NCI-H345 (cell line): ENCODE measurements around the gene KATNAL1.

Experiments used
- DNase-seq: peaks from one replicate; lab custom pipeline; 2025; lab: John Stamatoyannopoulos, UW

Gene KATNAL1

DNA sequence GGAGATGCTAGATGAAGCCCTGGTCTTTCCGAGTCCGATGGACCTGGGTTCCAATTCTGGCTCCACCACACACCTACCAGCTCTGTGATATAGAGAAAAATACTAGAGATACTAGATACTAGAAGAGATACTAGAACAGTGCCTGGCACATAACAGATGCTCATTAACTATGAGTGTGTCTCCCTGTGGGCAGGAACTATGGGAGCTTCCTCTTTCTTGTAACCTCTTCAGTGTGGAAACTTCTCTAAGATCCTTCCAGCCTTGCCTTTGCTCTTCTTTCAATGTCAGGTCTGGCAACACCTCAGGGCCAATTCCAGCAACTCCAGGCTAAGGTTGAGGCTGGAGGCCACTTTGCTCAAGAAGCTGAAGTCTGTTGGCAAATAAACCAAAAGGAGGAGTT, 143.9 kb downstream of the KATNAL1 start:
- DNase-seq = no peak

DNA sequence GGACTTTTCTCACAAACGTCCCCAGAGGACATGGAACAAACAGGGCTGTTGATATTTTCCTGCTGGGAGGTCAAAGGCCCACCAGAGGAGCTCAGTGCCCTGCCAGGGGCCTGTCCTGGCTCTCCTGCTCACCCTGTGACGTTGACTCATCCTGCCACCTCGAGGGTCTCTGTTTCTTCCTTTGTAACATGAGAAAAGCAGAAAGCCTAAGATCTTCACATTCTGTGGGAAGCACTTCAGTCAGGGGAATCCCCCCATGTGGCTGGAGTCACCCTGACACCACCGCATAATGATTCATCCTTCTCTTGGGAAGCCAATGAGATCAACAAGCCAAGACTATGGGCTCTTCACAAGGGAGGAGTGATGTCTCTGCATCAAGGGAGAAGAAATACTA, 147.9 kb downstream of the KATNAL1 start:
- no peak for DNase-seq

DNA sequence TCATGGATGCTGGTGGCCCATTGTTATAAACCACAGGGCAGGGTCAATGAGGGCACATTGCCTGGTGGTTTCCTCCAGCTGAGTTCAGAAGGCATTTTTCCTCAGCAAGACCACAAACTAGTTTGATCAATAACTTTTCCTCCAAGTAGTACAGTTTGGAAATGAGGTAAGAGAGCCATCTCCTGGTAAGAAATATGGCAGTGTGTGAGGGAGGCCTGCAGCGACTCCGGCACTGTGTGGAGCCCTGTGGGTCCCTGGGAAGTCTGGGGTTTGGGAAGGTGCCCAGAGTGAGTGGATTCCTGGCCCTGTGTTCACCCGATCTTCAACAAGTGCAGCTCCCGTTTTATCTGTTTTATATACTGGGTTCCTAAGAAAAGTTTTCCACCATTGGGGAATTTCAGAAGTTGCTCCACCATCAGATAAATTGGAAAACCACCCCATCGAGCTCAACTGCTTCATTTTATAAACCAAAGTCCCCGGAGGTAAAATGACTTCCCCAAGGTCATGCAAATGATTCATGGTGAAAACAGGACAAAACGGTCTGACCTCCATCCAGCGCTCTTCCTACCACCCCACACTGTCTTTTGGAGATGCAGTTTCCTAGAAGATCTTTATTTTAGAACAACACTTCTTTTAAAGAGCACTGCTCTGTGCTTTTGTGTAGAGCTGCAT, 148.4 kb downstream of the KATNAL1 start:
- no peak for DNase-seq

DNA sequence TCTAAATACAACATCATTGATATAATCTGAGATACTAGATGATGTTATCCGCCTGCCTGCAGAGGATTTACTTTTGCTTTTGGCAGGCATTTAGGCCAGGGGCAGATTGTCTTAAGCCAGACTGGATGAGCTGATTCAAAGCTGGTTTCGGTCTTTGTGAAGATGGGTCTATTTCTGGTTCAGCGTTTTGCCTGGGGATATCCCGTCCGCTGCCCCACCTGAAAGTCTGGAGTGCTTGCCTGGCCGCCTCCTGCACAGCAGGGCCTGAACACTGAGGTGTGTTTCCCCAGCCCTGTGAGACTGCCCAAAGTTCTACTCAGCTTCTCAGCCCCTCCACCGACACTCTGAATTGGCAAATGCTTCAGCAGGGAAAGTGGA, 149.7 kb downstream of the KATNAL1 start:
- DNase-seq = no peak

DNA sequence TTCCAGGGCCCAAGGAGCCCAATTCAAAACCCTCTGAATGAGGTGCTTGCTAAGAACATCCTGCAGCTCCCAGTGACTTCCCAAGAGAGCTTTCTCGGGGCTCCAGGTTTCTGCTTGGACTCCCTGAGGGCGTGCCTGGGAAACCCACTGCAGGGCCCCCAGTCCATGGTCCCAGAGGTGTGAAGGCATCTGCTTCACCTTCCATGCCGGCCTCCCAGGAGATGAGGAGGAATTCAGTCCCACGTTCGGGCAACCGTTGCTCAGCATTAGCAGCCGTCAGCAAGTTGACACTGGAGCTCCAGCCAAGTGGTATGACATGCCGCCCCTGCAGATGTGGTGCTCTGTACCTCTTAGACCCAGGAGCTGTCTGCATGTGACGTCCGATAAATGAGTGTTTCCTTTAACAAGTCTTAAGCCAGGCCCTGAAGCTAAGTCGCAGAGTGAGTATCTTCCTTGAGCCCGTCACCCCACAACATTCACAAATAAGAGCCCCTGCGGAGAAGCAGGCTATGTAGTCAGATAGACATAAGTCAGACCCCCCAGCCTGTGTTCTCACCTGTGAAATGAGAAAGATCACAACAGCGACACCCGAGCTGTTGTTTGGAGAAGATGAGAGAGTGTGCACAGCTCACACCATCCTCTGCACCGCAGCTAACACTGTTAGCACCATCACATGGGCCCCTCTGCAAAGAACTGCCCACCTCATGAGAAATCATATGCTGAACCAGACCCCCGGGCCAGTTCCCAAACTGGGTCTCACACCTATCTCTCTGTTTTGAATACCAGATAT, 150.3 kb downstream of the KATNAL1 start:
- no peak for DNase-seq

DNA sequence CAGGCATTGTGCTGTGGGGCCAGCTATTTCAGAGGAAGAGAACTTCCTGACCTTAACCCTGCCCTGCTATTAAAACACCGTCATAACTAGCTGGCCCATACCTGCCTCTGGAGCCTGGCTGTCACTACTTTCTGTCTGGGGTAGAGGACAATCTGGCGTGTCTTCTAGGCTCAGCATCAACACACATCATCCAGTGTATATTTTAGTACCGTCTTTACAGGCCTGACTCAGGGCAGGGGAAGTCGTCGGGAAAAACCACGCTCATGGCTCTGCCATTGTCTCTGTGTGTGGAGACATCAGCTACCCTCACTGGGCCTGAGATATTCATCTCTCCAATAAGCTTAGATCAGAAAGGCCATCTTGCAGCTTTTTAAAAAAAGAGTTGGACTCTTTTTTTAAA, 151.1 kb downstream of the KATNAL1 start:
- DNase-seq = no peak

DNA sequence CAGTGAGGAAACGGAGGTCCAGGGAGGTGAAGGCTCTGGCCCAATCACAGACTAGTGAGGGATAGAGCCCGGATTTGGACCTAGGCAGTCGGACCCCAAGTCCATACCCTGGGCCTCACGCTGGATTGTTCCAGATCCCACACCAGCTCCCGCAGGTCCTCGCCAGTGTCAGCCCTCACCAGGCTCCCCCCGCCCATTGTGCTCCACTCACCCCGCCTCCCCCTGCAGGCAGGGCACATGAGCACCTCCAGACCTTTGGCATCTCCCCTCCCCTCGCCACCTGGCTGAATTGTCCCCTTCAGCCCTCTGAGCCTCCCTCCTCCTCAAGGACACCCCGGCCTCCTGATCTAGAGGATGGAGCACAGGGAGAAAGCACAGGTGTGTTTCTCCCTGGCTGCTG, 152.4 kb downstream of the KATNAL1 start:
- no peak for DNase-seq

DNA sequence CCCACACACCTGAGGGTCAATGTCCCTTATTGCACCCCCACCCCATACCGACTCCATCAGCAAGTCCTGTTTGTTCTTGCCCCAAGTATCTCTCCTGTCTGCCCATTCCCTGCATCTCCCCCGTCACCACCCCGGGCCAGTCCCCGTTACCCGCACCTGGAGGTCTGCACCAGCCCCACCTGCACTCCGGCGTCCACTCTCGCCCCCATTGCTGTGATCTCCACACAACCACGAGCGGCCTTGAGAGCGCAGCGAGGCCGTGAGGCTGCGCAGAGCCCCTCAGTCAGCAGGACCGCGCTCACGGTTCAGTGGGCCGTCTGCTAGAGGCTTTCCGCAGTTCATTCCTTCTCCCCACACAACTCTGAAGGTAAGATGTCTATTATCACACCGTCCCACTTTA, 152.8 kb downstream of the KATNAL1 start:
- DNase-seq = no peak

DNA sequence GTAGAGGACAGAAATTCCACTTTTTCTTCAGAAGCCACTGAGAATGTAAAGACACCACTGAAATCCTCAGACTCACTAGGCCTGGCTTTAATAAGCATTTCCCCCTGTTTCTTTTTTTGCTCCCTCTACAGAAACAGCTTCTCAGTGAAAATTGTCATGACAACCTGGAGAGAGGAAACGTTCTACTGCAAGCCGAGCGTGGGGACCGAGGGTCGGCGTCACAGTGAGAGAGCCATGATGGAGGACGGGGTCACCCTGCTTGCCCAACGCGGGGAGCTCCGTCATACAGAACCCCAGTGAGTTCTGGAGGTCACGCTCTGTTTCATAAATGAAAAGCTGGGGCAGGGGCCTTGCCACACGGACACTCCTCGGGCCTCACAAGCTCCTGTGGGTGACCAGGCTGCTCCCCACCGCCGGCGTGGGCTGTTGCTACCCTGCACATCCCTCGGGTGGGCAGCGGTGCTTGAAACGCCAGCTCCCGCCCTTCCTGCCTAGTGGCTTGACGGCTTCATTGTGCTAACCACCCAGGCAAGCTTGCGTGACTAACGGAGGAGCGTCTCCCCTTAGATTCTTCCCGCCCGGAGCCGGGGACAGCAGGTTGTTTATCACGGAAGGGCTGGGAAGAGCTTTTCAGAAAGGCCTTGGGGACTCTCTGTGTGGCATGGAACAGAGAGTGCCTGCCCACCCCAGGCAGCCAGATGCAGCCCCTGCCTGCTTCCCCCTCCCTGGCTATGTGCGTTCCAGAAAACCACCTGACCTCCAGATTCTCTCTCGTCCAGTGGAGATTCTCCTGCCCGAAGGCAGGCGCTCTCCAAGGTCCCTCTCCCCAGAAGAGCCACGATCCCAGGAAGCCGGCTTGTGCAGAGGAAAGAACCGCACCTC, 153.6 kb downstream of the KATNAL1 start:
- DNase-seq = no peak
